GM12864 (cell line): ENCODE results near the gene KHDRBS1.
"Not testable (repeated sequence)": the region's sequence is repeated elsewhere in the genome, so short reads cannot be mapped to it uniquely, and the experiment has no call there.

Experiments used
- DNase-seq: peaks from one replicate; pipeline ENCODE4 v3.0.0-alpha.2; 2011; ENCODE audit warnings: low read depth
- H3K4me3 ChIP-seq: 2 replicates; pipeline ENCODE4 v1.5.1; 2011; ENCODE audit warnings: mild to moderate bottlenecking, low read depth, low read length, control low read depth
- CTCF ChIP-seq: IDR thresholded peaks from 2 replicates; pipeline ENCODE4 v1.5.1; 2011; ENCODE audit warnings: low read depth, mild to moderate bottlenecking, moderate library complexity, low read length, control low read depth, inconsistent platforms; ENCODE audit errors: missing control alignments

Gene KHDRBS1

DNA sequence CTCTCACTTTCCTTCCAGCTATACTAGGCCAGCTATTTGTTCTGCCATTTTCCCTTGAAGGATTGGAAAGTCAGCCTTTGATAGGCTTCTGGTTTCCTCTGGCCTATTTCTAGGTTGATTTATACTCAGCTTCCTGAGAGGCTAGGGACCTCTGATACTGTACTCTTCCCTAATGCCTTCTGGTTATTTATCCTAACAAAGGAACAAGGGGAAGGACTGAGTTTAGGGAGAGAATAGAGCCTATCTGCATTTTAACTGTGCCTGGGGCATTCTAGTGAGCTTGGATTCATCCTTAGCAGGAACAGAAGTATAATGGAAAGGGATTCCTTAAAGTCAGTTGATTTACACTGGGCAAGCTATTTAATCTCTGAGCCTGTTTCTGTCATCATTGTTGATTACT, 47.2 kb downstream of the KHDRBS1 start:
- DNase-seq: no peak
- no peak overlapping the region for H3K4me3 ChIP-seq
- no peak for TF ChIP-seq CTCF

GRCh38 chr1:32062867-32063230, 49.2 kb downstream of the KHDRBS1 start:
- no peak overlapping the region for H3K4me3 ChIP-seq
- DNase-seq: no peak
- no peak for TF ChIP-seq CTCF

GRCh38 chr1:32063261-32063681, 49.6 kb downstream of the KHDRBS1 start:
- no peak for DNase-seq
- peak; percentile 58 for TF ChIP-seq CTCF
- no peak overlapping the region for H3K4me3 ChIP-seq

GRCh38 chr1:32065613-32066488, 52.2 kb downstream of the KHDRBS1 start:
- DNase-seq: not testable (repeated sequence)

GRCh38 chr1:32066489-32066873, 52.8 kb downstream of the KHDRBS1 start:
- DNase-seq: no peak
- H3K4me3 ChIP-seq: no peak overlapping the region

More at GRCh38 chr1:32065613-32066488, 52.2 kb downstream of the KHDRBS1 start:
- not testable (repeated sequence) for H3K4me3 ChIP-seq

GRCh38 chr1:32068957-32069588, 55.4 kb downstream of the KHDRBS1 start:
- no peak for TF ChIP-seq CTCF
- H3K4me3 ChIP-seq: no peak overlapping the region
- DNase-seq: no peak

More at GRCh38 chr1:32066489-32066873, 52.8 kb downstream of the KHDRBS1 start:
- no peak for TF ChIP-seq CTCF

- H3K4me3 ChIP-seq: peak overlapping the region; percentile 75
- DNase-seq: no peak
- no peak for TF ChIP-seq CTCF
Observed at GRCh38 chr1:32071758-32072621, 58.3 kb downstream of the KHDRBS1 start.
